Nephron progenitor cell (in vitro differentiated cells): ENCODE data around the gene C12orf57.

Experiments used
- DNase-seq: peaks from one replicate; pipeline ENCODE4 v3.0.0; 2021
- H3K27ac Mint-ChIP-seq: 2 replicates; pipeline ENCODE4 v1.8.0; 2021; ENCODE audit warnings: mild to moderate bottlenecking, moderate library complexity, mixed read lengths
- H3K27me3 Mint-ChIP-seq: 2 replicates; pipeline ENCODE4 v1.8.0; 2021; ENCODE audit warnings: mild to moderate bottlenecking, low read depth, mixed read lengths; ENCODE audit not compliant: poor library complexity
- H3K36me3 Mint-ChIP-seq: 2 replicates; pipeline ENCODE4 v1.8.0; 2021; ENCODE audit warnings: low read depth, mixed read lengths
- H3K4me1 Mint-ChIP-seq: 2 replicates; pipeline ENCODE4 v1.8.0; 2021; ENCODE audit warnings: mixed read lengths
- H3K4me3 Mint-ChIP-seq: 2 replicates; pipeline ENCODE4 v1.8.0; 2021; ENCODE audit warnings: mild to moderate bottlenecking, moderate library complexity, mixed read lengths
- H3K9me3 Mint-ChIP-seq: 2 replicates; pipeline ENCODE4 v1.8.0; 2021; ENCODE audit warnings: mild to moderate bottlenecking, moderate library complexity, mixed read lengths
- TF ChIP-seq, protein P1 (sequence below): fragments of 200-600 bp; sonication (generic); IDR thresholded peaks from 2 replicates; pipeline ENCODE4 v1.5.0; 2021; ENCODE audit warnings: antibody characterized with exemption

C12orf57 gene

DNA sequence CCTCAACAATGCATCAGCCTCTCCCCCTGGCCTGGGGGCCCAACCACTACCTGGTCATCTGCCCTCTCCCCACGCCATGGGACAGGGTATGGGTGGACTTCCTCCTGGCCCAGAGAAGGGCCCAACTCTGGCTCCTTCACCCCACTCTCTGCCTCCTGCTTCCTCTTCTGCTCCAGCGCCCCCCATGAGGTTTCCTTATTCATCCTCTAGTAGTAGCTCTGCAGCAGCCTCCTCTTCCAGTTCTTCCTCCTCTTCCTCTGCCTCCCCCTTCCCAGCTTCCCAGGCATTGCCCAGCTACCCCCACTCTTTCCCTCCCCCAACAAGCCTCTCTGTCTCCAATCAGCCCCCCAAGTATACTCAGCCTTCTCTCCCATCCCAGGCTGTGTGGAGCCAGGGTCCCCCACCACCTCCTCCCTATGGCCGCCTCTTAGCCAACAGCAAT, 7.6 kb upstream of the C12orf57 start:
- peak overlapping the region; percentile 96 for H3K27ac Mint-ChIP-seq

GRCh38 chr12:6936636-6937480, 7.0 kb upstream of the C12orf57 start:
- peaks cover 67% of the 10 kb centered on the region for H3K36me3 Mint-ChIP-seq
- TF ChIP-seq, protein P1, sequence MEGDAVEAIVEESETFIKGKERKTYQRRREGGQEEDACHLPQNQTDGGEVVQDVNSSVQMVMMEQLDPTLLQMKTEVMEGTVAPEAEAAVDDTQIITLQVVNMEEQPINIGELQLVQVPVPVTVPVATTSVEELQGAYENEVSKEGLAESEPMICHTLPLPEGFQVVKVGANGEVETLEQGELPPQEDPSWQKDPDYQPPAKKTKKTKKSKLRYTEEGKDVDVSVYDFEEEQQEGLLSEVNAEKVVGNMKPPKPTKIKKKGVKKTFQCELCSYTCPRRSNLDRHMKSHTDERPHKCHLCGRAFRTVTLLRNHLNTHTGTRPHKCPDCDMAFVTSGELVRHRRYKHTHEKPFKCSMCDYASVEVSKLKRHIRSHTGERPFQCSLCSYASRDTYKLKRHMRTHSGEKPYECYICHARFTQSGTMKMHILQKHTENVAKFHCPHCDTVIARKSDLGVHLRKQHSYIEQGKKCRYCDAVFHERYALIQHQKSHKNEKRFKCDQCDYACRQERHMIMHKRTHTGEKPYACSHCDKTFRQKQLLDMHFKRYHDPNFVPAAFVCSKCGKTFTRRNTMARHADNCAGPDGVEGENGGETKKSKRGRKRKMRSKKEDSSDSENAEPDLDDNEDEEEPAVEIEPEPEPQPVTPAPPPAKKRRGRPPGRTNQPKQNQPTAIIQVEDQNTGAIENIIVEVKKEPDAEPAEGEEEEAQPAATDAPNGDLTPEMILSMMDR, result no peak
- peak overlapping the region; percentile 96 for H3K27ac Mint-ChIP-seq
- H3K4me3 Mint-ChIP-seq, result peak overlapping the region; percentile 57
- no peak for DNase-seq
- no peaks in the 10 kb centered on the region for H3K9me3 Mint-ChIP-seq
- H3K4me1 Mint-ChIP-seq, result peaks cover 58% of the 10 kb centered on the region
- peaks cover 6% of the 10 kb centered on the region for H3K27me3 Mint-ChIP-seq

More for the DNA sequence above, 7.6 kb upstream of the C12orf57 start:
- DNase-seq, result no peak
- Mint-ChIP-seq H3K4me1 (peaks cover 57% of the 10 kb centered on the region), H3K4me3 (peak overlapping the region; percentile 57), H3K27me3 (peaks cover 6% of the 10 kb centered on the region), H3K9me3 (no peaks in the 10 kb centered on the region), H3K36me3 (peaks cover 64% of the 10 kb centered on the region)
- TF ChIP-seq, protein P1, result no peak

GRCh38 chr12:6937481-6938352, 6.1 kb upstream of the C12orf57 start:
- peaks cover 58% of the 10 kb centered on the region for H3K4me1 Mint-ChIP-seq
- H3K27me3 Mint-ChIP-seq, result peaks cover 6% of the 10 kb centered on the region
- no peaks in the 10 kb centered on the region for H3K9me3 Mint-ChIP-seq
- TF ChIP-seq, protein P1, result peak; percentile 87
- peak overlapping the region; percentile 91 for H3K27ac Mint-ChIP-seq
- peak; percentile 90 for DNase-seq
- peaks cover 64% of the 10 kb centered on the region for H3K36me3 Mint-ChIP-seq
- H3K4me3 Mint-ChIP-seq, result peak overlapping the region; percentile 83

- H3K4me1 Mint-ChIP-seq, result peaks cover 63% of the 10 kb centered on the region
- no peaks in the 10 kb centered on the region for H3K9me3 Mint-ChIP-seq
- peak overlapping the region; percentile 91 for H3K27ac Mint-ChIP-seq
- TF ChIP-seq, protein P1, result no peak
- peaks cover 6% of the 10 kb centered on the region for H3K27me3 Mint-ChIP-seq
- no peak for DNase-seq
- H3K4me3 Mint-ChIP-seq, result peak overlapping the region; percentile 83
- H3K36me3 Mint-ChIP-seq, result peaks cover 60% of the 10 kb centered on the region
Observed at GRCh38 chr12:6938353-6939190, 5.2 kb upstream of the C12orf57 start.

DNA sequence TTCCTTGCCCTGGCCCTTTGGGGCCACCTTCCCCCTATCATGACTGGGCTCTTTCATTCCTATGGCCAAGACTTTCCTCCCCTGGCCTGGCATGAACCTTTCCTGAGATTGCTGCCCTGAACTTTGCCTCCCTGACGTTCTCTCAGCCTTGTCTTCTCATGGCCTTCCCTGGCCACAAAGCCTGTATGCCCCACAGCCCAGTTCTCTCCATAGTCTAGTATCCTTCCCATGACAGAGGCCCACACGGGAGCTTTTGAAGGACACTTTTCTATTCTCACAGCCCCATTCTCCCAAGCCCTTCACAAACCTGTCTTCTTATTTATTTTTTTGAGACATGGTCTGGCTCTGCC, 4.7 kb upstream of the C12orf57 start:
- Mint-ChIP-seq H3K36me3 (peaks cover 54% of the 10 kb centered on the region), H3K4me3 (peak overlapping the region; percentile 73), H3K27me3 (peaks cover 6% of the 10 kb centered on the region), H3K27ac (peak overlapping the region; percentile 91), H3K9me3 (no peaks in the 10 kb centered on the region), H3K4me1 (peaks cover 61% of the 10 kb centered on the region)
- TF ChIP-seq, protein P1, result no peak
- DNase-seq, result no peak
